HepG2 (cell line): ENCODE measurements around the gene MTO1. TPM values are rescaled to one million over a fixed set of nuclear protein-coding genes. Genes with fewer than 3 reads are reported as not detected.

Experiments used
- ATAC-seq: fragments of 200-7000 bp; cut with Tn5 transposase; 3 replicates; pipeline ENCODE4 v1.9.1; 2020; ENCODE audit warnings: mild to moderate bottlenecking, moderate library complexity
- BruUV-seq: library from RNA; stranded (reverse); fragments of 400-500 nt; replicated peaks from 2 replicates; lab custom pipeline; 2021; lab: Mats Ljungman, UMichigan
- CTCF ChIA-PET: fragments of 300-600 bp; formaldehyde crosslinking; extraction: SDS; loops from one replicate; lab custom pipeline; 2021; ENCODE audit warnings: low total read pairs, inconsistent platforms, low intra/inter-chr PET ratio; lab: Yijun Ruan, JAX
- POLR2A ChIA-PET: fragments of 350-600 bp; sonication (Branson Sonifier 250); formaldehyde crosslinking; loops from one replicate; lab custom pipeline; 2020; ENCODE audit warnings: antibody characterized with exemption, inconsistent platforms; lab: Yijun Ruan, JAX
- DNase-seq: peaks from one replicate; pipeline ENCODE4 v3.0.0-alpha.2; 2015; ENCODE audit warnings: low spot score
- FAIRE-seq: peaks from 3 replicates; lab custom pipeline; 2011; peaks lifted over from hg19 to GRCh38; lab: Jason Lieb, UNC
- H2AFZ ChIP-seq: one replicate; pipeline ENCODE4 v1.6.1; 2011; ENCODE audit warnings: low read length, inconsistent platforms
- H3K27ac ChIP-seq: fragments of 300-600 bp; 3 replicates; pipeline ENCODE4 v1.8.0; 2011; ENCODE audit warnings: mixed run types, mild to moderate bottlenecking, mixed read lengths, low read length, inconsistent platforms; ENCODE audit not compliant: insufficient read depth; ENCODE audit errors: extremely low read length
- H3K27me3 ChIP-seq, 2 experiments: fragments of 200-600 bp in 1 of 2; 2 replicates in 1 of 2; 3 replicates in 1 of 2; pipeline versions ENCODE4 v1.6.0 to v1.8.0; 2011; ENCODE audit warnings: low read length in 2 of 2, mild to moderate bottlenecking in 2 of 2, moderate library complexity in 2 of 2, inconsistent platforms in 1 of 2; ENCODE audit not compliant: insufficient read depth in 2 of 2, control insufficient read depth in 1 of 2
- H3K36me3 ChIP-seq, 2 experiments: fragments of 200-600 bp in 1 of 2; replicated peaks in 1 of 2; 2 replicates in 1 of 2; 3 replicates in 1 of 2; pipeline versions ENCODE4 v1.5.1 to v1.8.0; 2011; ENCODE audit warnings: low read length in 2 of 2, inconsistent platforms in 1 of 2; ENCODE audit not compliant: insufficient read depth in 2 of 2, control insufficient read depth in 1 of 2
- H3K4me1 ChIP-seq: 2 replicates; pipeline ENCODE4 v1.5.1; 2012; ENCODE audit warnings: low read length, inconsistent platforms; ENCODE audit not compliant: insufficient read depth
- H3K4me2 ChIP-seq: 2 replicates; pipeline ENCODE4 v1.6.0; 2011; ENCODE audit warnings: low read depth, low read length, inconsistent platforms
- H3K4me3 ChIP-seq, 3 experiments: fragments of 200-600 bp in 1 of 3; sonication (generic), shearing (Covaris generic) in 1 of 3; replicated peaks in 1 of 3; 2 replicates each; pipeline ENCODE4 v1.5.1; 2011 to 2016; ENCODE audit warnings: low read length in 3 of 3, inconsistent platforms in 2 of 3, low read depth in 2 of 3, mild to moderate bottlenecking in 2 of 3, control low read depth in 1 of 3, mixed read lengths in 1 of 3; ENCODE audit not compliant: insufficient read depth in 1 of 3
- H3K79me2 ChIP-seq: one replicate; pipeline ENCODE4 v1.6.1; 2011; ENCODE audit warnings: low read length, inconsistent platforms; ENCODE audit not compliant: insufficient read depth
- H3K9ac ChIP-seq: 2 replicates; pipeline ENCODE4 v1.6.0; 2011; ENCODE audit warnings: mild to moderate bottlenecking, low read depth, low read length, inconsistent platforms; ENCODE audit not compliant: insufficient read depth
- H3K9me3 ChIP-seq: 2 replicates; pipeline ENCODE4 v1.5.1; 2012; ENCODE audit warnings: mild to moderate bottlenecking, low read length
- H4K20me1 ChIP-seq: 2 replicates; pipeline ENCODE4 v1.6.0; 2011; ENCODE audit warnings: inconsistent platforms, mild to moderate bottlenecking, low read length, moderate library complexity; ENCODE audit not compliant: insufficient read depth
- ETV6 ChIP-seq: sonication (generic); formaldehyde crosslinking; conservative IDR thresholded peaks from 2 replicates; pipeline ENCODE4 v1.4.0; 2020; ENCODE audit warnings: missing genetic modification reagents
- GFI1 ChIP-seq: sonication (generic); formaldehyde crosslinking; IDR thresholded peaks from 2 replicates; pipeline ENCODE4 v1.5.0; 2020; ENCODE audit warnings: missing genetic modification reagents, mild to moderate bottlenecking, borderline replicate concordance
- MTF1 ChIP-seq: sonication (generic); formaldehyde crosslinking; IDR thresholded peaks from 2 replicates; pipeline ENCODE4 v1.5.0; 2020; ENCODE audit warnings: missing genetic modification reagents
- SMAD1 ChIP-seq: sonication (generic); formaldehyde crosslinking; IDR thresholded peaks from 2 replicates; pipeline ENCODE4 v1.4.0; 2020; ENCODE audit warnings: missing genetic modification reagents, low read depth, mild to moderate bottlenecking, borderline replicate concordance
- TBX3 ChIP-seq: fragments of 450-650 bp; IDR thresholded peaks from 2 replicates; pipeline ENCODE4 v1.6.1; 2017; ENCODE audit warnings: antibody characterized with exemption, mild to moderate bottlenecking, inconsistent platforms, borderline replicate concordance
- ZFP36L1 ChIP-seq: sonication (generic); formaldehyde crosslinking; IDR thresholded peaks from 2 replicates; pipeline ENCODE4 v1.8.0; 2022; ENCODE audit warnings: mild to moderate bottlenecking, missing genetic modification reagents, moderate library complexity
- ZNF101 ChIP-seq: sonication (generic); formaldehyde crosslinking; IDR thresholded peaks from 2 replicates; pipeline ENCODE4 v1.4.0; 2020; ENCODE audit warnings: mild to moderate bottlenecking, low read depth, missing genetic modification reagents, borderline replicate concordance
- ZNF781 ChIP-seq: sonication (generic); formaldehyde crosslinking; IDR thresholded peaks from 2 replicates; pipeline ENCODE4 v1.5.1; 2020; ENCODE audit warnings: borderline replicate concordance, mild to moderate bottlenecking, missing genetic modification reagents; ENCODE audit errors: not compliant biosample characterization
- WGBS: methylation state at CpG from one replicate; pipeline ENCODE4 v1.1.6; 2017; ENCODE audit warnings: low lambda C conversion rate; 5-methylcytosine and 5-hydroxymethylcytosine counted together
- in situ Hi-C: cut with HindIII; loops from 2 replicates; pipeline ENCODE4 v1.10.0; 2017; ENCODE audit warnings: low pct_unique_long_range_greater_than_20kb; ENCODE audit not compliant: extremely low pct_ligation_motif_present
- intact Hi-C: fragments of 100-400 bp; cut with micrococcal nuclease; formaldehyde crosslinking; loops from one replicate; pipeline ENCODE4 v1.10.0; 2022; ENCODE audit not compliant: unreplicated experiment
- polyA plus RNA-seq, 8 experiments: library from polyadenylated mRNA; depleted of rRNA in 3 of 8; stranded (reverse) in 7 of 8; unstranded in 1 of 8; fragments of >200 nt; fragmentation: Illumina TruSeq in 4 of 8; extraction: Trizol in 4 of 8; gene quantifications; 2 replicates each; pipeline versions ENCODE4 v1.2.1 to v1.2.3, GENCODE V29; 2011 to 2016; ENCODE audit warnings: low read depth in 4 of 8, missing spikeins in 1 of 8, mixed read lengths in 1 of 8; ENCODE audit not compliant: insufficient read depth in 1 of 8
- total RNA-seq, 5 experiments: library from RNA; depleted of rRNA; stranded (reverse); fragments of >200 nt; fragmentation: Illumina TruSeq; extraction: Trizol; gene quantifications; 2 replicates each; pipeline ENCODE4 v1.2.3, GENCODE V29; 2016; ENCODE audit warnings: low read depth in 1 of 5
- TF ChIP-seq, protein P1 (sequence below): sonication (generic); formaldehyde crosslinking; IDR thresholded peaks from 2 replicates; pipeline ENCODE4 v1.5.0; 2020; ENCODE audit warnings: mild to moderate bottlenecking, missing genetic modification reagents, borderline replicate concordance

MTO1 gene
- total and polyA plus RNA-seq, 2 of the 13 experiments (the other 11 are each of a cell fraction or from before 2014, with no cell fraction given), result 21.1 to 45.3 TPM

DNA sequence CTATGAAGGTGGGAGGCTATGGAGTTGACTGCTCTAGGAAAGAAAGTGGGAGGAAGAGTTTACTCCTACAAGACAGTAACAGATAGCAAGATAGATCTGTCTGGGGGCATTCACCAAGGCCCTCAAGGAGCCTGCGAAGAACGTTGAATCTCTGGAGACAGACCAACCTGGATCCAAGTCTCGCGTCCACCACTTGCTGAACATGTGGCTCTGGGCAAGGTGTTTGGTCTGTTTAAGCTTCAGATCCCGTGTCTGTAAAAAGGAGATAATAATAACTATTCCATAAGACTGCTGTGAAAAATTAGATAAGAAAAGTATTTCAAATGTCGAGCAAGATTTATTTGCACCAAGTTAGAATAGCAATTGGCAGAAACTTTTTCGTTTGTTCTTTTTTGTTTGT lies 67.4 kb downstream of the MTO1 start (continued):
- TF ChIP-seq TBX3, result no peak
- TF ChIP-seq ZNF781 (CRISPR knock-in tag), result no peak
- no peak for TF ChIP-seq GFI1 (CRISPR knock-in tag)

DNA sequence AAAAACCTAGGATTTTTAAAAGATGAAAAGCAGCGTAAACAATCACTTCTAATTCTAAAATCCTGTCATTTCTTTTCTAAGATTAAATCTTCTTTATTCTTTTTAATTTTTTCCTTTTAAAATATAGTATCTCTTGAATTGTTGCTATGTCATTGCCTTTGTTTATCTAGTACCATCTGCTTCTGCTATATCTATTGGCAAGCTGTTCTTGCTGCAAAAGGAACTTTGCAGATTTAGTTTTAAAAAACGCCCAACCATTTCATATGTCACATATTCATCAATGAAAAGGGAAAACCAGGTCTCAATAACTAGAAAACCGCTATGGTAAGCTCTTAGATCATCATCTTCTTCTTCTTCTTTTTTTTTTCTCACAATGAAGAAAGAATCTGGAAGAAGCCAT lies 70.8 kb downstream of the MTO1 start:
- 93% methylated on average over 3 of the region's 3 CpGs for WGBS

DNA sequence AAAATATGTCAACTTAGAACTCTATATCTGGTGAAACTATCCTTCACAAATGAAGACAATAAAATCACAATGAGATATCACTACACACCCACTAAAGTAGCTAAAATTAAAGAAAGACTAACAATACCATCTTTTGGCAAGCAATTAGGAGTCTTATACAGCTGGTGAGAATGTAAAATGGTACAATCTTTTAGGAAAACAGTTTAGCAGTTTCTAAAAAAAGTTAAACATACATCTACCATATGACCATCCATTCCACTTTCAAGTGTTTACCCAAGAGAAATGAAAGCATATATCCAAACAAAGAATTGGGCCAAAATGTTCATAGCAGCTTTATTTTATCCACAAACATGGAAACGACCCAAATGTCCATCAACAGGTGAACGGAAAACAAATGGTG lies 73.1 kb downstream of the MTO1 start:
- in situ Hi-C loops, result no loop called here
- Histone ChIP-seq H3K4me1 (peaks cover 20% of the 10 kb centered on the region), H3K36me3 (no peaks in the 10 kb centered on the region), H3K9me3 (no peaks in the 10 kb centered on the region), H3K9ac (no peak overlapping the region), H3K4me2 (no peak overlapping the region), H3K4me3 (no peak overlapping the region), H3K27me3 (no peaks in the 10 kb centered on the region), H4K20me1 (no peaks in the 10 kb centered on the region), H3K27ac (no peak overlapping the region), H2AFZ (no peak overlapping the region), H3K79me2 (no peaks in the 10 kb centered on the region)
- ATAC-seq, result no peak
- peak; percentile 32 for FAIRE-seq
- ChIA-PET POLR2A (interaction anchor here (2.3 to 3.7 kb wide), 2 partner anchors 11 to 13 kb away, joined by 11 read pairs; partner anchors contain the start of gene EEF1A1), CTCF (no interaction called here)
- no peak for DNase-seq
- BruUV-seq, result no TSS peak
- WGBS, result 46% methylated on average over 2 of the region's 2 CpGs
- intact Hi-C loops, result no loop called here
- no peak for TF ChIP-seq SMAD1 (CRISPR knock-in tag)
- TF ChIP-seq, protein P1, sequence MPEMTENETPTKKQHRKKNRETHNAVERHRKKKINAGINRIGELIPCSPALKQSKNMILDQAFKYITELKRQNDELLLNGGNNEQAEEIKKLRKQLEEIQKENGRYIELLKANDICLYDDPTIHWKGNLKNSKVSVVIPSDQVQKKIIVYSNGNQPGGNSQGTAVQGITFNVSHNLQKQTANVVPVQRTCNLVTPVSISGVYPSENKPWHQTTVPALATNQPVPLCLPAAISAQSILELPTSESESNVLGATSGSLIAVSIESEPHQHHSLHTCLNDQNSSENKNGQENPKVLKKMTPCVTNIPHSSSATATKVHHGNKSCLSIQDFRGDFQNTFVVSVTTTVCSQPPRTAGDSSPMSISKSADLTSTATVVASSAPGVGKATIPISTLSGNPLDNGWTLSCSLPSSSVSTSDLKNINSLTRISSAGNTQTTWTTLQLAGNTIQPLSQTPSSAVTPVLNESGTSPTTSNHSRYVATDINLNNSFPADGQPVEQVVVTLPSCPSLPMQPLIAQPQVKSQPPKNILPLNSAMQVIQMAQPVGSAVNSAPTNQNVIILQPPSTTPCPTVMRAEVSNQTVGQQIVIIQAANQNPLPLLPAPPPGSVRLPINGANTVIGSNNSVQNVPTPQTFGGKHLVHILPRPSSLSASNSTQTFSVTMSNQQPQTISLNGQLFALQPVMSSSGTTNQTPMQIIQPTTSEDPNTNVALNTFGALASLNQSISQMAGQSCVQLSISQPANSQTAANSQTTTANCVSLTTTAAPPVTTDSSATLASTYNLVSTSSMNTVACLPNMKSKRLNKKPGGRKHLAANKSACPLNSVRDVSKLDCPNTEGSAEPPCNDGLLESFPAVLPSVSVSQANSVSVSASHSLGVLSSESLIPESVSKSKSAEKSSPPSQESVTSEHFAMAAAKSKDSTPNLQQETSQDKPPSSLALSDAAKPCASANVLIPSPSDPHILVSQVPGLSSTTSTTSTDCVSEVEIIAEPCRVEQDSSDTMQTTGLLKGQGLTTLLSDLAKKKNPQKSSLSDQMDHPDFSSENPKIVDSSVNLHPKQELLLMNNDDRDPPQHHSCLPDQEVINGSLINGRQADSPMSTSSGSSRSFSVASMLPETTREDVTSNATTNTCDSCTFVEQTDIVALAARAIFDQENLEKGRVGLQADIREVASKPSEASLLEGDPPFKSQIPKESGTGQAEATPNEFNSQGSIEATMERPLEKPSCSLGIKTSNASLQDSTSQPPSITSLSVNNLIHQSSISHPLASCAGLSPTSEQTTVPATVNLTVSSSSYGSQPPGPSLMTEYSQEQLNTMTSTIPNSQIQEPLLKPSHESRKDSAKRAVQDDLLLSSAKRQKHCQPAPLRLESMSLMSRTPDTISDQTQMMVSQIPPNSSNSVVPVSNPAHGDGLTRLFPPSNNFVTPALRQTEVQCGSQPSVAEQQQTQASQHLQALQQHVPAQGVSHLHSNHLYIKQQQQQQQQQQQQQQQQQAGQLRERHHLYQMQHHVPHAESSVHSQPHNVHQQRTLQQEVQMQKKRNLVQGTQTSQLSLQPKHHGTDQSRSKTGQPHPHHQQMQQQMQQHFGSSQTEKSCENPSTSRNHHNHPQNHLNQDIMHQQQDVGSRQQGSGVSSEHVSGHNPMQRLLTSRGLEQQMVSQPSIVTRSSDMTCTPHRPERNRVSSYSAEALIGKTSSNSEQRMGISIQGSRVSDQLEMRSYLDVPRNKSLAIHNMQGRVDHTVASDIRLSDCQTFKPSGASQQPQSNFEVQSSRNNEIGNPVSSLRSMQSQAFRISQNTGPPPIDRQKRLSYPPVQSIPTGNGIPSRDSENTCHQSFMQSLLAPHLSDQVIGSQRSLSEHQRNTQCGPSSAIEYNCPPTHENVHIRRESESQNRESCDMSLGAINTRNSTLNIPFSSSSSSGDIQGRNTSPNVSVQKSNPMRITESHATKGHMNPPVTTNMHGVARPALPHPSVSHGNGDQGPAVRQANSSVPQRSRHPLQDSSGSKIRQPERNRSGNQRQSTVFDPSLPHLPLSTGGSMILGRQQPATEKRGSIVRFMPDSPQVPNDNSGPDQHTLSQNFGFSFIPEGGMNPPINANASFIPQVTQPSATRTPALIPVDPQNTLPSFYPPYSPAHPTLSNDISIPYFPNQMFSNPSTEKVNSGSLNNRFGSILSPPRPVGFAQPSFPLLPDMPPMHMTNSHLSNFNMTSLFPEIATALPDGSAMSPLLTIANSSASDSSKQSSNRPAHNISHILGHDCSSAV (CRISPR knock-in tag), result no peak
- TF ChIP-seq ZNF101 (CRISPR knock-in tag), result no peak
- TF ChIP-seq ETV6 (CRISPR knock-in tag), result no peak
- TF ChIP-seq ZFP36L1, result no peak

More for the DNA sequence above, 70.8 kb downstream of the MTO1 start:
- in situ Hi-C loops, result no loop called here
- Histone ChIP-seq H2AFZ (no peak overlapping the region), H3K79me2 (no peaks in the 10 kb centered on the region), H3K4me2 (no peak overlapping the region), H3K27me3 (no peaks in the 10 kb centered on the region), H3K36me3 (no peaks in the 10 kb centered on the region), H3K9ac (no peak overlapping the region), H4K20me1 (no peaks in the 10 kb centered on the region), H3K4me1 (peaks cover 15% of the 10 kb centered on the region), H3K9me3 (no peaks in the 10 kb centered on the region), H3K4me3 (no peak overlapping the region), H3K27ac (no peak overlapping the region)
- FAIRE-seq (no peak), DNase-seq (no peak), ATAC-seq (no peak)
- intact Hi-C loops, result no loop called here
- TF ChIP-seq MTF1 (CRISPR knock-in tag), result no peak
- BruUV-seq, result no TSS peak
- ChIA-PET CTCF (no interaction called here), POLR2A (interaction anchor here (0.7 to 3.7 kb wide), 2 partner anchors 8 to 10 kb away, joined by 3 to 11 read pairs; partner anchors contain the start of gene EEF1A1)
